Gastroesophageal sphincter (tissue), 3 donors: Measurements from ENCODE around the gene SYNJ2.

Experiments used
- CTCF ChIP-seq, 4 experiments: fragments of 200-600 bp in 2 of 4; fragments of 450-650 bp in 2 of 4; sonication (generic) in 1 of 4; IDR thresholded peaks; one replicate each; pipeline ENCODE4 v1.5.1; 2017 to 2019; ENCODE audit warnings: antibody characterized with exemption in 4 of 4, mild to moderate bottlenecking in 2 of 4, moderate library complexity in 2 of 4
- EP300 ChIP-seq: sonication (generic); formaldehyde crosslinking; IDR thresholded peaks from one replicate; pipeline ENCODE4 v1.6.1; 2017; ENCODE audit warnings: antibody characterized with exemption, mild to moderate bottlenecking
- POLR2A ChIP-seq, 2 donors: fragments of 450-650 bp; IDR thresholded peaks; one replicate each; pipeline ENCODE4 v1.6.1; 2017; ENCODE audit warnings: antibody characterized with exemption in 2 of 2, mild to moderate bottlenecking in 2 of 2, moderate library complexity in 1 of 2
- POLR2AphosphoS5 ChIP-seq: sonication (generic); formaldehyde crosslinking; IDR thresholded peaks from one replicate; pipeline ENCODE4 v1.6.1; 2017; ENCODE audit warnings: antibody characterized with exemption

- TF ChIP-seq CTCF (IDR thresholded peaks at IDR 0.05) (no peak), POLR2AphosphoS5 (no peak), POLR2A (IDR thresholded peaks at IDR 0.05) (no peak), EP300 (no peak)
Observed at GRCh38 chr6:158020272-158020711, 38.6 kb downstream of the SYNJ2 start.
